GM18498 (cell line): ENCODE measurements around the gene HP.
"Not testable (repeated sequence)": the region's sequence is repeated elsewhere in the genome, so short reads cannot be mapped to it uniquely, and the experiment has no call there.

Source experiments
- ATAC-seq: cut with Tn5 transposase; IDR thresholded peaks from one replicate; pipeline ENCODE4 v1.9.1; 2021; ENCODE audit warnings: mild to moderate bottlenecking, moderate library complexity; ENCODE audit not compliant: unreplicated experiment

Gene HP

GRCh38 chr16:72054254-72054847 lies at the start of gene HP:
HP (plus strand) TSS chr16:72054505; CDS start chr16:72054653, 148 bp downstream.
- ATAC-seq = not testable (repeated sequence)

- ATAC-seq = not testable (repeated sequence)
Observed at GRCh38 chr16:72008065-72008423, 46.3 kb upstream of the HP start.

- ATAC-seq = peak; percentile 99
Observed at GRCh38 chr16:72008424-72009216, 45.7 kb upstream of the HP start, which contains the start of gene DHODH. DHODH (plus strand) TSS chr16:72008744; CDS start chr16:72008765, 21 bp downstream.

GRCh38 chr16:72009779-72010178 lies 44.5 kb upstream of the HP start:
- no peak for ATAC-seq

- no peak for ATAC-seq
Observed at GRCh38 chr16:72012607-72013006, 41.7 kb upstream of the HP start.

GRCh38 chr16:72013389-72013788 lies 40.9 kb upstream of the HP start:
- ATAC-seq = no peak

GRCh38 chr16:72013888-72014581 lies 40.3 kb upstream of the HP start:
- ATAC-seq = no peak

GRCh38 chr16:72014675-72015074 lies 39.6 kb upstream of the HP start:
- no peak for ATAC-seq

- no peak for ATAC-seq
Observed at GRCh38 chr16:72015124-72015523, 39.2 kb upstream of the HP start.

GRCh38 chr16:72018470-72018869 lies 35.8 kb upstream of the HP start:
- ATAC-seq = no peak

- ATAC-seq = no peak
Observed at GRCh38 chr16:72021043-72021442, 33.3 kb upstream of the HP start.

- no peak for ATAC-seq
Observed at GRCh38 chr16:72022127-72022526, 32.2 kb upstream of the HP start.

GRCh38 chr16:72023962-72024361 lies 30.3 kb upstream of the HP start:
- ATAC-seq = no peak

- ATAC-seq = no peak
Observed at GRCh38 chr16:72024862-72025382, 29.4 kb upstream of the HP start.

- no peak for ATAC-seq
Observed at GRCh38 chr16:72025404-72026114, 28.7 kb upstream of the HP start.

- ATAC-seq = no peak
Observed at GRCh38 chr16:72027669-72028378, 26.5 kb upstream of the HP start.

GRCh38 chr16:72029567-72030271 lies 24.6 kb upstream of the HP start:
- ATAC-seq = no peak

- ATAC-seq = no peak
Observed at GRCh38 chr16:72033437-72033836, 20.9 kb upstream of the HP start.

- ATAC-seq = no peak
Observed at GRCh38 chr16:72036098-72036497, 18.2 kb upstream of the HP start.

GRCh38 chr16:72042157-72042660 lies 12.1 kb upstream of the HP start:
- no peak for ATAC-seq
